B cell (primary cell): ENCODE data around the gene NRF1. TPM values are rescaled to one million over a fixed set of nuclear protein-coding genes. Genes with fewer than 3 reads are reported as not detected.

Source experiments
- ATAC-seq: fragments of 200-7000 bp; cut with Tn5 transposase; one replicate; pipeline ENCODE4 v1.10.0; 2021; ENCODE audit warnings: low read depth, mild to moderate bottlenecking, moderate number of reproducible peaks, moderate library complexity
- CTCF ChIA-PET: fragments of 350-600 bp; sonication (Branson Sonifier 250); formaldehyde crosslinking; loops from one replicate; lab custom pipeline; 2021; ENCODE audit warnings: antibody characterized with exemption, inconsistent platforms; lab: Charles Lee
- POLR2A ChIA-PET: fragments of 350-600 bp; sonication (Branson Sonifier 250); formaldehyde crosslinking; loops from one replicate; lab custom pipeline; 2021; ENCODE audit warnings: antibody characterized with exemption; lab: Charles Lee
- DNase-seq: peaks from one replicate; pipeline ENCODE4 v3.0.0; 2013
- H2AFZ ChIP-seq: 2 replicates; pipeline ENCODE4 v1.6.1; 2012; ENCODE audit warnings: mild to moderate bottlenecking, low read depth, low read length; ENCODE audit not compliant: insufficient read depth, poor library complexity, severe bottlenecking
- H3K27ac ChIP-seq, 2 donors: 1 replicate in 1 of 2; 2 replicates in 1 of 2; pipeline ENCODE4 v1.5.1; 2012 to 2013; ENCODE audit warnings: low read length in 2 of 2, mild to moderate bottlenecking in 2 of 2, moderate library complexity in 1 of 2
- H3K27me3 ChIP-seq, 4 experiments: fragments of 200-600 bp in 1 of 4; sonication (generic) in 1 of 4; replicated peaks in 1 of 4; 1 replicate in 2 of 4; 2 replicates in 2 of 4; pipeline versions ENCODE4 v1.6.1 to v1.7.0; 2013 to 2016; ENCODE audit warnings: low read length in 3 of 4, mild to moderate bottlenecking in 2 of 4, mixed read lengths in 1 of 4, moderate library complexity in 1 of 4; ENCODE audit not compliant: insufficient read depth in 4 of 4, control insufficient read depth in 3 of 4; ENCODE audit errors: control extremely low read depth in 1 of 4
- H3K36me3 ChIP-seq, 2 experiments: replicated peaks in 1 of 2; 1 replicate in 1 of 2; 2 replicates in 1 of 2; pipeline versions ENCODE4 v1.6.1 to v1.7.1; 2013; ENCODE audit warnings: low read length in 1 of 2; ENCODE audit not compliant: insufficient read depth in 2 of 2, control insufficient read depth in 1 of 2; ENCODE audit errors: control extremely low read depth in 1 of 2, extremely low read depth in 1 of 2
- H3K4me1 ChIP-seq, 2 donors: fragments of 200-600 bp in 1 of 2; sonication (generic) in 1 of 2; 1 replicate in 1 of 2; 2 replicates in 1 of 2; pipeline versions ENCODE4 v1.5.1 to v1.6.1; 2013 to 2017; ENCODE audit warnings: low read length in 2 of 2; ENCODE audit not compliant: control insufficient read depth in 2 of 2, insufficient read depth in 2 of 2
- H3K4me2 ChIP-seq: replicated peaks from 2 replicates; pipeline ENCODE3; 2012; ENCODE audit warnings: mild to moderate bottlenecking, low read depth, low read length; ENCODE audit not compliant: poor library complexity, severe bottlenecking
- H3K4me3 ChIP-seq, 5 experiments: fragments of 200-600 bp in 1 of 5; sonication (generic) in 1 of 5; 1 replicate in 3 of 5; 2 replicates in 2 of 5; pipeline versions ENCODE4 v1.5.1 to v1.7.0; 2011 to 2016; ENCODE audit warnings: low read length in 4 of 5, mild to moderate bottlenecking in 4 of 5, low read depth in 2 of 5, control low read depth in 1 of 5, moderate library complexity in 1 of 5; ENCODE audit not compliant: insufficient read depth in 1 of 5; ENCODE audit errors: control extremely low read depth in 1 of 5, extremely low read depth in 1 of 5
- H3K79me2 ChIP-seq: fragments of 200-600 bp; sonication (generic); one replicate; pipeline ENCODE4 v1.6.0; 2016; ENCODE audit warnings: low read length; ENCODE audit not compliant: control insufficient read depth, insufficient read depth
- H3K9ac ChIP-seq: fragments of 200-600 bp; sonication (generic); 2 replicates; pipeline ENCODE4 v1.6.1; 2017; ENCODE audit warnings: mild to moderate bottlenecking, low read length, moderate library complexity
- H3K9me3 ChIP-seq, 3 donors: one replicate each; pipeline versions ENCODE4 v1.6.1 to v1.7.1; 2013; ENCODE audit warnings: low read length in 2 of 3; ENCODE audit not compliant: control insufficient read depth in 2 of 3, insufficient read depth in 1 of 3; ENCODE audit errors: control extremely low read depth in 1 of 3
- H4K20me1 ChIP-seq: 2 replicates; pipeline ENCODE4 v1.6.0; 2012; ENCODE audit warnings: mild to moderate bottlenecking, low read length; ENCODE audit not compliant: insufficient read depth, control insufficient read depth, poor library complexity, severe bottlenecking
- H3K27ac Mint-ChIP-seq: one replicate; pipeline ENCODE4 v1.8.0; 2021; ENCODE audit warnings: mixed read lengths
- H3K27me3 Mint-ChIP-seq: one replicate; pipeline ENCODE4 v1.8.0; 2021; ENCODE audit warnings: mixed read lengths
- H3K4me1 Mint-ChIP-seq: one replicate; pipeline ENCODE4 v1.8.0; 2021; ENCODE audit warnings: mixed read lengths
- H3K4me3 Mint-ChIP-seq: one replicate; pipeline ENCODE4 v1.8.0; 2021; ENCODE audit warnings: mixed read lengths
- H3K9me3 Mint-ChIP-seq: one replicate; pipeline ENCODE4 v1.8.0; 2022; ENCODE audit warnings: mixed read lengths; ENCODE audit not compliant: insufficient read depth
- CTCF ChIP-seq: fragments of 200-600 bp; IDR thresholded peaks from one replicate; pipeline ENCODE4 v1.8.0; 2022; ENCODE audit warnings: antibody characterized with exemption, mild to moderate bottlenecking
- EZH2 ChIP-seq: IDR thresholded peaks from 2 replicates; pipeline ENCODE4 v1.6.1; 2012; ENCODE audit warnings: borderline replicate concordance, low read depth, mild to moderate bottlenecking, moderate library complexity, low read length; ENCODE audit not compliant: insufficient read depth, poor library complexity, severe bottlenecking
- WGBS: methylation state at CpG from one replicate; pipeline ENCODE4 v1.1.5; 2013; ENCODE audit warnings: missing lambda C conversion rate; ENCODE audit not compliant: insufficient coverage; 5-methylcytosine and 5-hydroxymethylcytosine counted together
- intact Hi-C: fragments of 100-400 bp; cut with micrococcal nuclease; formaldehyde crosslinking; loops from one replicate; pipeline ENCODE4 v1.10.0; 2022
- polyA plus RNA-seq: library from polyadenylated mRNA; depleted of rRNA; stranded (reverse); fragments of >200 nt; gene quantifications from 2 replicates; pipeline ENCODE4 v1.2.3, GENCODE V29; 2012
- total RNA-seq, 2 donors: library from RNA; stranded (reverse); fragments of 120-200 nt in 1 of 2; gene quantifications; 1 replicate in 1 of 2; 2 replicates in 1 of 2; pipeline versions ENCODE4 v1.2.3 to v1.2.4, GENCODE V29; 2013 to 2022

NRF1 gene
- total and polyA plus RNA-seq, 2 donors (not counting 1 experiment from before 2014, with no cell fraction given): 19.6 to 53.0 TPM

- no peaks in the 10 kb centered on the region for H3K9me3 Mint-ChIP-seq
- ChIA-PET POLR2A (no interaction called here), CTCF (no interaction called here)
- Histone ChIP-seq H3K27me3 (no peaks in the 10 kb centered on the region), H2AFZ (no peak overlapping the region), H4K20me1 (peaks cover 29% of the 10 kb centered on the region), H3K36me3 (peaks cover 3 to 8% of the 10 kb centered on the region in 2 experiments), H3K4me2 (no peak overlapping the region), H3K79me2 (peaks cover 74% of the 10 kb centered on the region), H3K9ac (no peak overlapping the region), H3K9me3 (no peaks in the 10 kb centered on the region), H3K4me3 (no peak overlapping the region), H3K27ac (no peak overlapping the region), H3K4me1 (peaks cover 10 to 17% of the 10 kb centered on the region in 2 donors)
- no peaks in the 10 kb centered on the region for H3K27me3 Mint-ChIP-seq
- DNase-seq (peak; percentile 13), ATAC-seq (no peak)
- intact Hi-C loops: no loop called here
- H3K4me3 Mint-ChIP-seq: no peak overlapping the region
- TF ChIP-seq EZH2 (no peak), CTCF (no peak)
- WGBS: no CpG with 5 or more reads among the region's 1 CpG
- peaks cover 40% of the 10 kb centered on the region for H3K4me1 Mint-ChIP-seq
- no peak overlapping the region for H3K27ac Mint-ChIP-seq
Observed at GRCh38 chr7:129652914-129653313, 41.4 kb downstream of the NRF1 start.

GRCh38 chr7:129655811-129656210 is 44.3 kb downstream of the NRF1 start:
- Mint-ChIP-seq H3K4me1 (peaks cover 39% of the 10 kb centered on the region), H3K9me3 (no peaks in the 10 kb centered on the region), H3K27ac (peak overlapping the region; percentile 67), H3K27me3 (no peaks in the 10 kb centered on the region), H3K4me3 (peak overlapping the region; percentile 56)
- Histone ChIP-seq H3K36me3 (peaks cover 5 to 25% of the 10 kb centered on the region in 2 experiments), H3K79me2 (peaks cover 63% of the 10 kb centered on the region), H3K27ac (peak overlapping the region in 1 of 2 donors; percentile 55), H3K4me1 (peaks cover 10 to 17% of the 10 kb centered on the region in 2 donors), H3K27me3 (no peaks in the 10 kb centered on the region), H3K9me3 (peaks cover 0 to 5% (median 0%) of the 10 kb centered on the region in 3 donors), H3K4me3 (no peak overlapping the region), H3K9ac (no peak overlapping the region), H3K4me2 (peak overlapping the region; percentile 57), H2AFZ (no peak overlapping the region), H4K20me1 (peaks cover 15% of the 10 kb centered on the region)
- ATAC-seq (peak; percentile 45), DNase-seq (peak; percentile 53)
- intact Hi-C loops: no loop called here
- CTCF ChIA-PET: interaction anchor here (0.7 to 1.2 kb wide), 2 partner anchors 9 to 12 kb away, joined by 3 read pairs; no protein-coding TSS in a partner anchor
- TF ChIP-seq EZH2 (no peak), CTCF (no peak)
- WGBS: no CpG with 5 or more reads among the region's 3 CpGs
- POLR2A ChIA-PET: interaction anchor here (0.5 to 0.6 kb wide), 2 partner anchors 507 to 824 kb away, joined by 3 read pairs; no protein-coding TSS in a partner anchor
